DOHH2 (cell line): Measurements from ENCODE around the gene GRB10.

ENCODE experiments used
- H3F3A ChIP-seq: fragments of 200-600 bp; sonication (generic), shearing (Covaris generic); 2 replicates; pipeline ENCODE4 v1.6.0; 2016; ENCODE audit warnings: antibody characterized with exemption, mild to moderate bottlenecking; ENCODE audit not compliant: control insufficient read depth, insufficient read depth
- H3K27ac ChIP-seq: fragments of 200-600 bp; sonication (generic); 2 replicates; pipeline ENCODE4 v1.5.1; 2014; ENCODE audit warnings: low read depth, mild to moderate bottlenecking, low read length, moderate library complexity
- H3K27me3 ChIP-seq: fragments of 200-600 bp; sonication (generic); 2 replicates; pipeline ENCODE4 v1.6.1; 2014; ENCODE audit warnings: mild to moderate bottlenecking, low read length, mixed read lengths; ENCODE audit not compliant: control insufficient read depth
- H3K36me3 ChIP-seq: fragments of 200-600 bp; sonication (generic); 2 replicates; pipeline ENCODE4 v1.6.1; 2014; ENCODE audit warnings: mild to moderate bottlenecking, low read length, moderate library complexity, mixed read lengths; ENCODE audit not compliant: control insufficient read depth
- H3K4me1 ChIP-seq: fragments of 200-600 bp; sonication (generic); 2 replicates; pipeline ENCODE4 v1.6.1; 2014; ENCODE audit warnings: mild to moderate bottlenecking, low read length, mixed read lengths; ENCODE audit not compliant: control insufficient read depth
- H3K4me2 ChIP-seq: fragments of 200-600 bp; sonication (generic); 2 replicates; pipeline ENCODE4 v1.6.0; 2014; ENCODE audit warnings: mild to moderate bottlenecking, low read length, moderate library complexity
- H3K4me3 ChIP-seq: fragments of 200-600 bp; sonication (generic); 2 replicates; pipeline ENCODE4 v1.5.1; 2014; ENCODE audit warnings: mild to moderate bottlenecking, low read length, mixed read lengths
- H3K79me2 ChIP-seq: fragments of 200-600 bp; sonication (generic); 2 replicates; pipeline ENCODE4 v1.6.1; 2014; ENCODE audit warnings: mild to moderate bottlenecking, low read length, mixed read lengths; ENCODE audit not compliant: control insufficient read depth
- H3K9me2 ChIP-seq: fragments of 200-600 bp; sonication (generic); replicated peaks from 2 replicates; pipeline ENCODE4 v1.6.1; 2014; ENCODE audit warnings: mild to moderate bottlenecking, low read length, mixed read lengths; ENCODE audit not compliant: control insufficient read depth
- H3K9me3 ChIP-seq: fragments of 200-600 bp; sonication (generic); 2 replicates; pipeline ENCODE4 v1.6.1; 2014; ENCODE audit warnings: antibody characterized with exemption, low read length, mixed read lengths; ENCODE audit not compliant: control insufficient read depth, insufficient read depth
- H4K20me1 ChIP-seq: fragments of 200-600 bp; sonication (generic); 2 replicates; pipeline ENCODE4 v1.6.0; 2014; ENCODE audit warnings: low read depth, mild to moderate bottlenecking, antibody characterized with exemption, low read length, moderate library complexity; ENCODE audit not compliant: control insufficient read depth, insufficient read depth
- CTCF ChIP-seq: fragments of 200-600 bp; sonication (generic); IDR thresholded peaks from one replicate; pipeline ENCODE4 v1.5.1; 2014; ENCODE audit warnings: antibody characterized with exemption, mild to moderate bottlenecking, low read depth, low read length; ENCODE audit not compliant: poor library complexity, severe bottlenecking
- EZH2phosphoT487 ChIP-seq: fragments of 200-600 bp; sonication (generic); IDR thresholded peaks from 2 replicates; pipeline ENCODE4 v1.6.1; 2017; ENCODE audit warnings: borderline replicate concordance, mild to moderate bottlenecking, antibody characterized with exemption, low read length, moderate library complexity, mixed read lengths

Gene GRB10

DNA sequence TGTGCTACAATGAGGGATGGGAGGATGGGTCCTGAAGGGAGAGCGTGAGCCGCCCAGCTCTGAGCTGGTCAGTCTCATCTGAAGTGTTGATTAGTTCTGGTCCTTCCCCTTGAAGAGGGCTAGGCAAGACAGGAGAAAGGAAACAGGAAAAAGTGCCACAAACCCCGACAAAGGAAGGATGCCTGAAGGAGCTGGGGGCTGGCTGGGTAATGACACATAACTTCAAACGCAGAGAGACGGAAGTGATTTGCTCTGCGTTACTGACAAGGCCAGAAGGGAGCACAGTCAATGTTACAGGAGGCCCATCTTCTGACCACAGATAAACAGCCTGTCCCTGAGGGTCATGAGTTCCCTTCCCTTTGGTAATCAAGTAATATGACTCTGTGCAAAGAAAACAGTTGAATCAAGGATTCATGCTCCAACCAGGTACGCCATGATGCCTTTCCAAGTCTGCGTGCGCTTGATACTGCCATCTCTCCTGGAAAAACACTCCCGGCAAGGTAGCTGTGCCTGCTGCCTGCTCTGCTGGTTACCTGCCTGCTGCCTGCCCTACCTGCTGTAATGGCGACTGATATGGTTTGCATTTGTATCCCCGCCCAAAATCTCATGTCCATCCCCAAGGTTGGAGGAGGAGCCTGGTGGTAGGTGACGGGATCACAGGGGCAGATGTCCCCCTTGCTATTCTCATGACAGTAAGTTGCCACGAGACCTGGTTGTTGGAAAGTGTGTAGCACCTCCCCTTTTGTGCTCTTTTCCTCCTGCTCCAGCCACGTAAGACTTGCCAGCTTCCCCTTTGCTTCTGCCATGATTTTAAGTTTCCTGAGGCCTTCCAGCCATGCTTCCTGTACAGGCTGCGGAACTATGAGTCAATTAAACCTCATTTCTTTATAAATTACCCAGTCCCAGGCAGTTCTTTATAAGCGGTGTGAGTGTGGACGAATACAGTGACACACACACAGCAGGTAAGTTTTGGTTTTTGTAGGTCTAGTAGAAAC lies 57.9 kb downstream of the GRB10 start:
- TF ChIP-seq CTCF (no peak), EZH2phosphoT487 (no peak)
- Histone ChIP-seq H3K4me1 (no peaks in the 10 kb centered on the region), H3K79me2 (no peaks in the 10 kb centered on the region), H3F3A (no peaks in the 10 kb centered on the region), H3K9me3 (no peaks in the 10 kb centered on the region), H3K27ac (no peak overlapping the region), H3K4me3 (no peak overlapping the region), H4K20me1 (no peaks in the 10 kb centered on the region), H3K27me3 (no peaks in the 10 kb centered on the region; the same call in 1 of the 2 replicates), H3K36me3 (no peaks in the 10 kb centered on the region), H3K4me2 (no peak overlapping the region), H3K9me2 (no peaks in the 10 kb centered on the region)

DNA sequence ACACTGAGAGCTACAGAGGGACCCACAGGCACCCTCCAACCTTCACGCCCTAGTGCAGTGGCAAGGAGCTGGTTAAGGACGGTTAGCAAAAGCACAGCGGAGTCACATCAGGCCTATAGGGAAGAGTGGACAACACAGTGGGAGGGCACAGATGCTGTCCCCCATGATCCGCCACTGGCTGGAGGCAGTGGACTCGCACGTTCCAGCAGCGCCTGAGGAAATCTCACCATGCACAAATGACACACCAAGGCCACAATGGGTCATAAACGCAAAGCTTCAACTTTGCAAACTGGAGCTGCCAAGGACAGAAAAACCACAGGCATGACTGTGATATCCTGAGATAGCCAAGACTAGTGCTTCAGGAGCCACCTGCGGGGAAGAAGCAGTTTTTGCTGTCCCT lies 58.8 kb downstream of the GRB10 start:
- H3K27me3 ChIP-seq: no peaks in the 10 kb centered on the region; the same call in 1 of the 2 replicates
- H3K4me2 ChIP-seq: no peak overlapping the region
- H3F3A ChIP-seq: no peaks in the 10 kb centered on the region
- no peaks in the 10 kb centered on the region for H4K20me1 ChIP-seq
- no peaks in the 10 kb centered on the region for H3K79me2 ChIP-seq
- no peaks in the 10 kb centered on the region for H3K9me3 ChIP-seq
- no peak overlapping the region for H3K4me3 ChIP-seq
- no peaks in the 10 kb centered on the region for H3K4me1 ChIP-seq
- H3K27ac ChIP-seq: no peak overlapping the region
- TF ChIP-seq EZH2phosphoT487 (no peak), CTCF (no peak)
- H3K9me2 ChIP-seq: no peaks in the 10 kb centered on the region
- H3K36me3 ChIP-seq: no peaks in the 10 kb centered on the region

DNA sequence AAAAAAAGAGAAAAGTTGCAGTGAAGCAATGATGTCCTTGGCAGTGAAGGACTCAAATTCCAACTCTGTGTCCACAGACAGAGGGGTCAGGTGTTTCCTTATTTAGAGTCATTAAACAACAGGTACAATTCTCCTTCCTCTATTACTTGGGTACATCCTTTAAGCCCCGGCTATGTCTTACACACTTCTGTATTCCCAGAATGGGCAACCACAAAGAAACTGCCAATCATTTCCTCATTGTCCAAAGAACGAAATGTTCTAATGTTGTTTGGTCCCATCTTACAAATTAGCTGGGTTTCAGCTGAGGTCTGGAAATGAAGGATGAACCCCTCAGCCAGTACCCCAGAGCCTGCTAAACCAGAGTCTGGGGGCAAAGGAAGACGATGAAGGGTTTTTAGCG lies 59.5 kb downstream of the GRB10 start:
- Histone ChIP-seq H3K9me2 (no peaks in the 10 kb centered on the region), H4K20me1 (no peaks in the 10 kb centered on the region), H3F3A (no peaks in the 10 kb centered on the region), H3K4me3 (no peak overlapping the region), H3K9me3 (no peaks in the 10 kb centered on the region), H3K27me3 (no peaks in the 10 kb centered on the region; the same call in 1 of the 2 replicates), H3K4me2 (no peak overlapping the region), H3K79me2 (no peaks in the 10 kb centered on the region), H3K27ac (no peak overlapping the region), H3K4me1 (no peaks in the 10 kb centered on the region), H3K36me3 (no peaks in the 10 kb centered on the region)
- no peak for TF ChIP-seq CTCF
- TF ChIP-seq EZH2phosphoT487: no peak
